ENCODE measurements around the gene PSG6.
"Not testable (repeated sequence)": the region's sequence is repeated elsewhere in the genome, so short reads cannot be mapped to it uniquely, and the experiment has no call there.

GRCh38 chr19:42930214-42930613 is 12.5 kb upstream of the PSG6 start:
- TF ChIP-seq, protein P1, sequence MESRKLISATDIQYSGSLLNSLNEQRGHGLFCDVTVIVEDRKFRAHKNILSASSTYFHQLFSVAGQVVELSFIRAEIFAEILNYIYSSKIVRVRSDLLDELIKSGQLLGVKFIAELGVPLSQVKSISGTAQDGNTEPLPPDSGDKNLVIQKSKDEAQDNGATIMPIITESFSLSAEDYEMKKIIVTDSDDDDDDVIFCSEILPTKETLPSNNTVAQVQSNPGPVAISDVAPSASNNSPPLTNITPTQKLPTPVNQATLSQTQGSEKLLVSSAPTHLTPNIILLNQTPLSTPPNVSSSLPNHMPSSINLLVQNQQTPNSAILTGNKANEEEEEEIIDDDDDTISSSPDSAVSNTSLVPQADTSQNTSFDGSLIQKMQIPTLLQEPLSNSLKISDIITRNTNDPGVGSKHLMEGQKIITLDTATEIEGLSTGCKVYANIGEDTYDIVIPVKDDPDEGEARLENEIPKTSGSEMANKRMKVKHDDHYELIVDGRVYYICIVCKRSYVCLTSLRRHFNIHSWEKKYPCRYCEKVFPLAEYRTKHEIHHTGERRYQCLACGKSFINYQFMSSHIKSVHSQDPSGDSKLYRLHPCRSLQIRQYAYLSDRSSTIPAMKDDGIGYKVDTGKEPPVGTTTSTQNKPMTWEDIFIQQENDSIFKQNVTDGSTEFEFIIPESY (IDR thresholded peaks at IDR 0.05), result not testable (repeated sequence)
- not testable (repeated sequence) for TF ChIP-seq ATF3 (IDR thresholded peaks at IDR 0.05; ENCODE audit: borderline replicate concordance, extremely low read depth, low read depth, low read length); MTA3 (IDR thresholded peaks at IDR 0.05; ENCODE audit: borderline replicate concordance, low read length); POLR2A (IDR thresholded peaks at IDR 0.05; ENCODE audit: low read depth, low read length); TAF1 (IDR thresholded peaks at IDR 0.05; ENCODE audit: borderline replicate concordance, low read depth, low read length); BCL3 (IDR thresholded peaks at IDR 0.05; ENCODE audit: borderline replicate concordance, insufficient read depth, low read depth, low read length, poor library complexity, severe bottlenecking); ZNF592 (IDR thresholded peaks at IDR 0.05)
- 0 out of 6 replicates have a peak, but pooled peaks of 1 of the 3 experiments have one; percentile 20 for TF ChIP-seq CTCF (IDR thresholded peaks at IDR 0.05 in 2 of 3, conservative IDR thresholded peaks at IDR 0.05 in 1 of 3; ENCODE audit: control insufficient read depth in 2 of 3, extremely low read depth in 1 of 3, insufficient read depth in 1 of 3, low read depth in 3 of 3, low read length in 3 of 3)

All from GM12878 (cell line).